ENCODE data around the gene GYS2.
"Not testable (repeated sequence)": the region's sequence is repeated elsewhere in the genome, so short reads cannot be mapped to it uniquely, and the experiment has no call there.

Gene GYS2

DNA sequence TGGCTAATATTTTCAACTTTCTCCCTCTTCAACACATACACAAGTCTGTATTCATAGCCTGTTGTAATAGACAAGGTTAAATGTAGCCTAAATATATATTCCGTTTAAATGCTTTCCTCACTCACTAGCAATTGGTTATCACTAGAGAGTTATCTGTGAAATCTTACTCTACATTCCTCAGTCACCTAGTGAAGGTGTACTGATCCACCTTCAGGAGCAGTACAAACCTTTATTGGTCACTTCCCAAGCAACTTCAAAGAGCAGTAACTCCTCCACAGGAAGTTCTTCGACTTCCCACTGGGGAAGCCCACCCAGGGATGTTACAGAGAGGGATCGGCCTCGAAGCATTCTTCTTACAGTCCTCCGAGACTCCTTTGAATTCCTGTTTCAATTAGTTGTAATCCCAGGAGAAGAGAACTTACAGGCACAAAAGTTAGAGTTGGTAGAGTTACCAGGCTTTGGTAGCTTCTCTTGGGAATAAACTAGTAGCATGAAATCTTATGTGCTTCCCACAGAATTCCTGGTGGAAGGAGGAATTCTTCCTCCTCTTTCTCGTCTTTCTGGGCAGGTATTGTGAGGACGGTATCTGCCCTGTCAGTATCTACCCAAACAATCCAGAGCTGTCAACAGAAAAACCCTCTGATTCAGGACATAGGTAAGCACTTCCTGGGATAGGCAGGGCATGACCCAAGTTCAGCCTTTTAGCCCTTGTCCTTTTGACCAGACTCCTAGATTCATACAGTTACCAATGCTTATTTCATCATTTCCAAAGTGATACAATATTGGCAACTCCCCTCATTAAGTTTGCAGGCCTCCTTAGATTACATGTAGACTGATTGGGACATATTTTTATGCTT lies at the start of gene GYS2:
TSS of gene GYS2 (minus strand) at position 603 of the 857 bp plus-strand sequence. CDS start at position 348, 255 bp downstream.
- Mint-ChIP-seq H3K4me3 (no peak within 1 kb of the TSS), H3K9me3 (no peaks in the 10 kb centered on the region), H3K4me1 (no peaks in the 10 kb centered on the region), H3K27me3 (peaks cover 10% of the 10 kb centered on the region), H3K36me3 (no peaks in the 10 kb centered on the region), H3K27ac (no peak within 1 kb of the TSS)
- CTCF ChIA-PET, result no interaction called here
- no peak for DNase-seq

DNA sequence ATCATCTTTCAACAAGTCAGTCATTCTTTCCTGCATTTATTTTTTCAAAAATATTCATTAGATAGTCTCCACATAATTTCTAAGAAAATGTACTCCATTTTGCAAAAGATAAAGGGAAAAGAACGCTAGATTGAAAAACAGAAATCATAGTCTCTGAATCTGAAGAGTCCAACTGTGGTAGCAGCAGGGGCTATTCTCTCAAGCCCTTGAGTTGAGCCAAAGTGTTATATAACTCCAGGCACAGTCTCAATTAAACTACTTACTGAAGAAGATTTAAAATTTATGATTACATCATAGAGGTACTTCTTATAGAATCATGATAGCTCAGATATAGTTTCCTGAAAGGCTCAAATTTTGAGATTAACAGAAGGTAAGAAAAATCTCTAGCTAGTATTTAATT lies 47.2 kb upstream of the GYS2 start:
- DNase-seq, result no peak
- Mint-ChIP-seq H3K27me3 (no peaks in the 10 kb centered on the region), H3K36me3 (peaks cover 84% of the 10 kb centered on the region), H3K27ac (peak overlapping the region; percentile 16), H3K4me1 (peaks cover 89% of the 10 kb centered on the region), H3K9me3 (no peaks in the 10 kb centered on the region), H3K4me3 (no peak overlapping the region)
- CTCF ChIA-PET, result interaction anchor here (1.1 to 1.7 kb wide), 3 partner anchors 9 to 28 kb away, joined by 3 to 6 read pairs (median 5); no protein-coding TSS in a partner anchor

DNA sequence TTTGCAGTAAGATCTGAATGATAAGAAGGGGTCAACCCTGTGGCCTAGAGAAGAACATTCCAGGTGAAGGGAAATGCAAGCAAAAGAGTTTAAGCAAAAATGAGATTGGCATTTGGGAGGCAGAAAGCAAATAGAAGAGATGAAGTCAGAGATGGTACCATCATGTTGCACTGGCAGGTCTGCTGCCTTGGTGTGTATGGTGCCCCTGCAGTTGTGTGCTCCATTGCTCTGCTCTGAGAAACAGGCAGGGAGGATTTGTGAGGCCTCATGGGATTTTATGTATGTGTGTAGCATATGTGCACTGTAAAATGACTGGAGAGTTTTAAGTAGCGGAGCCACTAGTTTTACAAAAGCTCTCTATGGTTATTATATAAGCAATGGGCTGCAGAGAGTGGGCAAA lies 46.4 kb upstream of the GYS2 start:
- peaks cover 87% of the 10 kb centered on the region for H3K4me1 Mint-ChIP-seq
- no peaks in the 10 kb centered on the region for H3K27me3 Mint-ChIP-seq
- DNase-seq, result no peak
- no peak overlapping the region for H3K27ac Mint-ChIP-seq
- H3K4me3 Mint-ChIP-seq, result no peak overlapping the region
- H3K9me3 Mint-ChIP-seq, result no peaks in the 10 kb centered on the region
- peaks cover 84% of the 10 kb centered on the region for H3K36me3 Mint-ChIP-seq
- CTCF ChIA-PET, result interaction anchor here (1.7 kb wide), 1 partner anchor 11 kb away, joined by 5 read pairs; no protein-coding TSS in a partner anchor

DNA sequence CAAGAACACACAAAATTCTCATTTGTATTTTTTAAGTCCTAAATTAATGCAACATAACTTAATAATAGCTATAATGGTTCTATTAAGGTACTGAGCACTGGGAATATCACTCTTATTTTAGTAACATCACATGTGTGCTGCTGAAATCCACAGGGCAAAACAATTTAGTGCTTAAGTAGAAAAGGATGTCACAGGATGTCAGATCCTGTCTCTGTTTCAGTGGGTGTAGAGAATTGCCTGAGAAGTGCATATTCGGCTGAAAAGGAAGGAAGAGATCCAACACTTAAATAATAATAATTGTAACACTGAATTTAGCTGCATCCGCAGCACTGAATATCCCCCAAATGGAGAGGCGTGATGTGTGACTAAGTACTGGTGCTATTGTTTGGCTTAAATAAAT lies 44.4 kb upstream of the GYS2 start:
- no peak for DNase-seq
- no peaks in the 10 kb centered on the region for H3K27me3 Mint-ChIP-seq
- CTCF ChIA-PET, result no interaction called here
- peaks cover 83% of the 10 kb centered on the region for H3K36me3 Mint-ChIP-seq
- H3K4me3 Mint-ChIP-seq, result no peak overlapping the region
- H3K4me1 Mint-ChIP-seq, result peaks cover 84% of the 10 kb centered on the region
- H3K27ac Mint-ChIP-seq, result no peak overlapping the region
- H3K9me3 Mint-ChIP-seq, result no peaks in the 10 kb centered on the region

DNA sequence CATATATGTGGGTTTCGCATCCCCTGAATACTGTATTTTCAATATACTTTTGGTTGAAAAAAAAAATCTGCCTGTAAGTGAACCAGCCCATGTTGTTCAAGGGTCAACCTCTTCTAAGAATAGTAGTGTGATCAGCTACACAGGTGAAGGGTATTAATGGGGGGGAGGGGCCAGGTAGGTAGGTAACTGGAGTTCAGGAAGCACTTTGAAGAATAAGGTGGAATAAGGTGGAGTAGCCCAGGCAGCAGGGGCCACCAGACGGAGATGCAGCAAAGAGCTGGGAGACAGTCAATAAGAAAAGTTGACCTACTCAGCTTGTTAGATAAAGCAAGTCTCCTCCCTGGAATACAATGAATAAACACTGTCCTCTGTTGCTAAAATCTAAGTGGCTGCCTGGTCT lies 43.7 kb upstream of the GYS2 start:
- Mint-ChIP-seq H3K4me1 (peaks cover 83% of the 10 kb centered on the region), H3K27ac (no peak overlapping the region), H3K36me3 (peaks cover 83% of the 10 kb centered on the region), H3K4me3 (no peak overlapping the region), H3K9me3 (no peaks in the 10 kb centered on the region), H3K27me3 (no peaks in the 10 kb centered on the region)
- no peak for DNase-seq
- CTCF ChIA-PET, result no interaction called here

DNA sequence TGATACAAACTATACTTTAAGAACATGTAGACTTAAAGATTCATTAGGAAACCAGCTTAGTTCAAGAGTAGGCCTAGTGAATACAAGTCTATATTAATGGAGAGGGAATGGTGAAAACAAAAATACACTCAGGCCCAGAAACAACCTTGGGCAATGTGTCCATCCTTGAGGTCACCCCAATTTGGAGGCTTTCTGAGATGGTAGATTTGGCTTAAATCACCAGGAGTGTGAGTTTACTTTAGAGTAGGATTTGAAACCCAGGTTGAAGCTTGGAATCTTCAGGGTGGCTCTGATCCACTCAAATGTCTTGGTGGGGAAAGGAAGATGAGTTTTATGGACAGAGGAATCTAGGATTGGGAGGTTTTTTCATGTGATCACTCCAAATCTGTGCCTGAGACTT lies 42.5 kb upstream of the GYS2 start:
- Mint-ChIP-seq H3K27ac (peak overlapping the region; percentile 39), H3K9me3 (no peaks in the 10 kb centered on the region), H3K4me1 (peaks cover 78% of the 10 kb centered on the region), H3K36me3 (peaks cover 84% of the 10 kb centered on the region), H3K27me3 (no peaks in the 10 kb centered on the region), H3K4me3 (no peak overlapping the region)
- no peak for DNase-seq
- CTCF ChIA-PET, result interaction anchor here (0.8 kb wide), 1 partner anchor 35 kb away, joined by 3 read pairs; no protein-coding TSS in a partner anchor

DNA sequence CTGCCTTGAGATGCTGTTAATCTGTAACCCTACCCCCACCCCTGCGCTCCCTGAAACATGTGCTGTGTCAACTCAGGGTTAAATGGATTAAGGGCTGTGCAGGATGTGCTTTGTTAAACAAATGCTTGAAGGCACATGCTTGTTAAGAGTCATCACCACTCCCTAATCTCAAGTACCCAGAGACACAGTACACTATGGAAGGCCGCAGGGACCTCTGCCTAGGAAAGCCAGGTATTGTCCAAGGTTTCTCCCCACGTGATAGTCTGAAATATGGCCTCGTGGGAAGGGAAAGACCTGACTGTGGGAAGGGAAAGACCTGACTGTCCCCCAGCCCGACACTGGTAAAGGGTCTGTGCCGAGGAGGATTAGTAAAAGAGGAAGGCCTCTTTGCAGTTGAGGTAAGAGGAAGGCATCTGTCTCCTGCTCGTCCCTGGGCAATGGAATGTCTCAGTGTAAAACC lies 40.4 kb upstream of the GYS2 start:
- CTCF ChIA-PET, DNase-seq, H3K27me3 Mint-ChIP-seq, H3K9me3 Mint-ChIP-seq, H3K4me3 Mint-ChIP-seq: not testable (repeated sequence)
- H3K4me1 Mint-ChIP-seq, result peaks cover 70% of the 10 kb centered on the region
- peak overlapping the region; percentile 4 for H3K27ac Mint-ChIP-seq
- peaks cover 83% of the 10 kb centered on the region for H3K36me3 Mint-ChIP-seq

DNA sequence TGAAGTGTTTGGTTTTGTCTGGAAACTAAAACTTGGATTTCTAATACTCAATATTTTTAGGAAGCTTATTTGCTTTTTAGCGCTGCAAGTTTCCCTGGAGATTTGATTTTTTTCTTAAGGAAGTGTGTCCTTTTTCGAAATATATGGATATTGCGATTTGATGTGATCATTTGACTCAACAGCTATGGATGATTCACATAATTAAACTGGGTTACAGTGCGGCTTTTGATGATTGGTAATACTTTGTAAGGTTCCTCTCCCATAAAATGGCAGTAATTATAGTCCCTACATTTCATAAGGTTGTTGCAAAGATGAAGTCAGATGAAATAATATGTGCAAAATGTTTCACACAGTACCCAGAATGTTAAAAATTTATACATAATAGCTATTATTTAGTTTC lies 39.9 kb upstream of the GYS2 start:
- Mint-ChIP-seq H3K4me3 (no peak overlapping the region), H3K9me3 (no peaks in the 10 kb centered on the region), H3K4me1 (peaks cover 68% of the 10 kb centered on the region), H3K27me3 (no peaks in the 10 kb centered on the region), H3K36me3 (peaks cover 82% of the 10 kb centered on the region), H3K27ac (no peak overlapping the region)
- CTCF ChIA-PET, result interaction anchor here (1.1 kb wide), 1 partner anchor 396 kb away, joined by 3 read pairs; no protein-coding TSS in a partner anchor
- no peak for DNase-seq

DNA sequence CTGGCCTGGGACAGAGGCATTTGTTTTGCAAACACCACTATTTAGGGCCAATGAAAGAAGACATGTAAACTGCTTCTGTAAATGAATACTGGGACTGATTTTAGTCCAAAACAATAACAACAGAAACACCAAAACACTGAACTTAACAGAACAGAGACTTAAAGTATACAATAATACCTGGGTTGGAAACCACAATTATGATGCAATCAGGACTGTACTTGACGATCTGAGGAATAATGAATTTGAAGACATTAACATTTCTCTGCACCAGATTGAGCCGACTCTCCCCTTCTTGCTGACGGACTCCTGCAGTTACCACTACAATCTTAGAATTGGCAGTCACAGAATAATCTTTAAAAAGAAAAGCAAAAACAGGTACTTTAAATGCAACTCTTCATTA lies 39.1 kb upstream of the GYS2 start:
- H3K36me3 Mint-ChIP-seq, result peaks cover 84% of the 10 kb centered on the region
- H3K27me3 Mint-ChIP-seq, result no peaks in the 10 kb centered on the region
- no peak overlapping the region for H3K4me3 Mint-ChIP-seq
- H3K9me3 Mint-ChIP-seq, result no peaks in the 10 kb centered on the region
- peak overlapping the region; percentile 34 for H3K27ac Mint-ChIP-seq
- CTCF ChIA-PET, result interaction anchor here (1.1 kb wide), 1 partner anchor 395 kb away, joined by 3 read pairs; no protein-coding TSS in a partner anchor
- DNase-seq, result no peak
- peaks cover 67% of the 10 kb centered on the region for H3K4me1 Mint-ChIP-seq

DNA sequence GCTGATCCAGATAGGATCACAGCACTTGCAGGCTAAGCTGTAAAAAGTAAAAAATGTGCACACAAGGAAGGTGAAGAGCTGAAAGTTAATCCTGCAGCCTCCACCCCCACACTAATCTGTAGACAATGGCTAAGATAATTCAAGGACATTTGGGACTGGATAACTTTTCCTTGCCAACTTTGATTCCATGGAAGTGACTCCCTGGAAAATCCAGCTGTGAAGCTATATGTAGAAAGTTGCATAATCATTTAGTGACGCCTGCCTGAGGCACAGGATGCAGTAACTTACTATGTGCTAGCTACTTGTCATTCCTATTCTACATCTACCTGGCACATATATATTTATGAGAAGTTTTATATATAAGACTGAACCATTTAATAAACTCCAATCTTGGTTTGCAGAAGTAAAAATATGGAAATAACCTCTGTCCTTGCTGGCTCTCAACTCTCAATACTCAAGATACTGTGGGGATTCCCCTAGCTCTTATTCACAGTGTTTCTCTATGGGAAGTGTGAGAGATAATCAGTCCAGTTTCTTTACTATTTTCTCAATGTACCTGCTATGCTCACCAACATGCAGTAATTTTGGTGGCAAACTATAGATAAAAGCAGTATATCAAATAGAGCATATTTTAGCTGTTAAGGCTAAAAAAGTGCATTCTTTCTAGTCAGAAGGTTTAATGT lies 38.2 kb upstream of the GYS2 start:
- peaks cover 85% of the 10 kb centered on the region for H3K36me3 Mint-ChIP-seq
- no peak overlapping the region for H3K4me3 Mint-ChIP-seq
- peak overlapping the region; percentile 2 for H3K27ac Mint-ChIP-seq
- no peak for DNase-seq
- no peaks in the 10 kb centered on the region for H3K27me3 Mint-ChIP-seq
- peaks cover 63% of the 10 kb centered on the region for H3K4me1 Mint-ChIP-seq
- H3K9me3 Mint-ChIP-seq, result no peaks in the 10 kb centered on the region
- CTCF ChIA-PET, result interaction anchor here (0.9 kb wide), 1 partner anchor 9 kb away, joined by 3 read pairs; no protein-coding TSS in a partner anchor

DNA sequence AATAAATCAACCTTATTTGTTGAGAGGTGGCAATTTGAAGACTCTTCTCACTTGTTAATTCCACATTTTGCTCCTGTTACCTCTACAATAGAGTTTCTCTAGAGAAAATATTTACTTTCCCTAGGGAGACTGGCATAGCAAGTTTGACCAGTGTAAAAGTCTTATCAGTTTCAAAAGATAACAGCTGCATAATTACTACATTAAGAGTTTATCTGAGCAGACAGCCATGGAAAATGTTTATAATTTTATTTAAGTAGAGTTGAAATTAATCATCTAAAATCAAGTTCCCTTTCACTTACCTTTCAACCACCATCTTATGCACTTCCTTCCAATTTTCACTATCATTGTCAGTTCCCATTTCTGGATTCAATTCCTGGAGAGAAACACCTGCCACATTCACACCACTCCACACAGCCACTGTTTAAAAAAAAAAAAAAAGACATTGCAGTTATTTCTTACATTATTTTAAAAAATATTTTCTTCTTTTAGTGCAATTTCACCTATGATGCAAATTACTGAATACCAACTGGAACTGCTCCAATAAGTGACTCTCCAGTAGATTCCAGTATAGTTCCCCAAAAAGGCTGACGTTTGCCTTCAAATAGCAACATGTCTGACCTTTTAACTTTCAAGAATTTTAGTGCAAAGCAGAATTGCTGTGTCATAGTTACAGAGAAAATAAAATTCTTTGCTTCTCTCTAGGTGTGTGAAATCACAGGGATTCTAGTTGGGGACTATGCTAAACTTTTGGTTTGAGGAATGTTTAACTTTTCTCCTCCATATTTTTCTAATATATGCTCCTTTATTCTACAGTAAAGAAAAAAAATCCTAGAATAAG lies 33.6 kb upstream of the GYS2 start:
- DNase-seq, result no peak
- H3K27ac Mint-ChIP-seq, result peak overlapping the region; percentile 5

DNA sequence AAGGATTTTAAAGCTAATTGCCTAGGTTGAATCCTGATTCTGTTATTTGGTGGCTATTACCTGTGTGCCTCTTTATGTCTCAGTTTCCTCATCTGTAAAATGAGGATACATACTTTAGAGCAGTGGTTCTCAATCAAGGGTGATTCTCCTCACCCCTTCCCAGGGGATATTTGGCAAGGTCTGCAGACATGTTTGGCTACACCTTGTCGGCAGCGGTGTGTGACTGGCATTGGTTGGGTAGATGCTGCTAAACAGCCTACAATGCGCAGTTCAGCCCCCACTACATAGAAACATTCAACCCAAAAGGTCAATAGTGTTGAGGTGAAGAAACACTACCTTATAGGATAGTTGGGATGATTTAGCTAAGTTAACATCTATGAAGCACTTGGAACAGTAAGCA lies 29.6 kb upstream of the GYS2 start:
- H3K36me3 Mint-ChIP-seq, result peaks cover 77% of the 10 kb centered on the region
- peaks cover 24% of the 10 kb centered on the region for H3K4me1 Mint-ChIP-seq
- no peak for DNase-seq
- CTCF ChIA-PET, result interaction anchor here (0.6 kb wide), 1 partner anchor 890 kb away, joined by 3 read pairs; no protein-coding TSS in a partner anchor
- H3K4me3 Mint-ChIP-seq, result no peak overlapping the region
- H3K9me3 Mint-ChIP-seq, result no peaks in the 10 kb centered on the region
- H3K27me3 Mint-ChIP-seq, result no peaks in the 10 kb centered on the region
- no peak overlapping the region for H3K27ac Mint-ChIP-seq

More for the DNA sequence above, 33.6 kb upstream of the GYS2 start:
- Mint-ChIP-seq H3K27me3 (no peaks in the 10 kb centered on the region), H3K4me1 (peaks cover 44% of the 10 kb centered on the region), H3K36me3 (peaks cover 82% of the 10 kb centered on the region), H3K4me3 (no peak overlapping the region), H3K9me3 (no peaks in the 10 kb centered on the region)
- CTCF ChIA-PET, result no interaction called here

DNA sequence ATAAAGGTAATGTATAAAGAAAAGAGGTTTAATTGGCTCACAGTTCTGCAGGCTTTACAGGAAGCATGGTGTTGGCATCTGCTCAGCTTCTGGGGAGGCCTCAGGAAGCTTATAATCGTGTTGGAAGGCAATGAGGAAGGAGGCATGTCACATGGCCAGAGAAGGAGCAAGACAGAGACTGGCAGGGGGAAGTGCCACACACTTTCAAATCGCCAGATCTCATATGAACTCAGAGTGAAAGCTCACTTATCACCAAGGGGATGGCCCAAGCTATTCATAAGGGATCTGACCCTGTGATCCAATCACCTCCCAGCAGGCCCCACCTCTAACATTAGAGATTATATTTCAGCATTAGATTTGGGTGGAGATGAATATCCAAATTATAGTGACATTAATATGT lies 26.7 kb upstream of the GYS2 start:
- Mint-ChIP-seq H3K4me1 (peaks cover 11% of the 10 kb centered on the region), H3K27me3 (no peaks in the 10 kb centered on the region), H3K36me3 (peaks cover 62% of the 10 kb centered on the region), H3K9me3 (peaks cover 1% of the 10 kb centered on the region), H3K4me3 (no peak overlapping the region), H3K27ac (no peak overlapping the region)
- DNase-seq, result no peak
- CTCF ChIA-PET, result no interaction called here

DNA sequence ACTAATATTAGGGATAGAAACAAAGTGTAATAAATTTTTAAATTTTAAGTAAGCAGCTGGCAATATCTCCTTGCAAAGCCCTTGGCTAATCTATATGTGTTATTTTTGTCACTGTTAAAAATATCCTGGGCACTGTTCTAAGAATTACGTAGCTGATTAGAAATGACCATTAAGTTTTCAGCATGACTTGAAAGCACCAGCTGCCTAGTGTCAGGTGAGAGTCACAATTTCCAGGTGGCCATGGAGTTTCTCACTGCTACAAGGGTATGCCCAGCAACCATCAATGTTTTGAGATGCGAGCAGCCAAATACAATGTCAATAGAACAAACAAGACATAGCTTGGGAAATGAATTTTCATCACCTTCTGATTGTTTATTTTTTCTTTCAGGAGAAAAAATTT lies 23.3 kb upstream of the GYS2 start:
- peaks cover 11% of the 10 kb centered on the region for H3K9me3 Mint-ChIP-seq
- peaks cover 6% of the 10 kb centered on the region for H3K4me1 Mint-ChIP-seq
- H3K4me3 Mint-ChIP-seq, result no peak overlapping the region
- peaks cover 48% of the 10 kb centered on the region for H3K36me3 Mint-ChIP-seq
- no peaks in the 10 kb centered on the region for H3K27me3 Mint-ChIP-seq
- CTCF ChIA-PET, result interaction anchor here (0.7 kb wide), 1 partner anchor 52 kb away, joined by 3 read pairs; no protein-coding TSS in a partner anchor
- H3K27ac Mint-ChIP-seq, result no peak overlapping the region
- no peak for DNase-seq

All from activated naive CD4-positive, alpha-beta T cell treated with anti-CD3 and anti-CD28 coated beads, Interleukin-2, amount 10 ng/mL, durations not matched to agents 7 days and 5 days (primary cell).